GM23338 (cell line): ENCODE results near the gene ARX. TPM values are rescaled to one million over a fixed set of nuclear protein-coding genes. Genes with fewer than 3 reads are reported as not detected.

Source experiments
- ATAC-seq: fragments of 200-7000 bp; cut with Tn5 transposase; 3 replicates; pipeline ENCODE4 v1.9.1; 2020
- DNase-seq: peaks from one replicate; pipeline ENCODE4 v3.0.0-alpha.2; 2015; ENCODE audit warnings: low spot score
- H2AFZ ChIP-seq: fragments of 200-600 bp; sonication (generic); 2 replicates; pipeline ENCODE4 v1.8.0; 2016; ENCODE audit warnings: antibody characterized with exemption, mild to moderate bottlenecking, moderate library complexity
- H3F3A ChIP-seq: fragments of 200-600 bp; sonication (generic); replicated peaks from 2 replicates; pipeline ENCODE4 v1.8.0; 2017; ENCODE audit warnings: antibody characterized with exemption, mixed run types, low read depth
- H3K27ac ChIP-seq: fragments of 200-600 bp; sonication (generic); 2 replicates; pipeline ENCODE4 v1.6.1; 2016; ENCODE audit warnings: low read depth
- H3K27me3 ChIP-seq: fragments of 200-600 bp; sonication (generic); 2 replicates; pipeline ENCODE4 v1.8.0; 2016; ENCODE audit warnings: mild to moderate bottlenecking, mixed run types, moderate library complexity; ENCODE audit not compliant: insufficient read depth
- H3K36me3 ChIP-seq: fragments of 200-600 bp; sonication (generic); 2 replicates; pipeline ENCODE4 v1.8.0; 2016; ENCODE audit warnings: mild to moderate bottlenecking; ENCODE audit not compliant: insufficient read depth
- H3K4me1 ChIP-seq: fragments of 200-600 bp; sonication (generic); 2 replicates; pipeline ENCODE4 v1.8.0; 2016; ENCODE audit warnings: mild to moderate bottlenecking, moderate library complexity; ENCODE audit not compliant: insufficient read depth
- H3K4me2 ChIP-seq: fragments of 200-600 bp; sonication (generic); 2 replicates; pipeline ENCODE4 v1.7.1; 2017; ENCODE audit warnings: mixed run types
- H3K4me3 ChIP-seq: fragments of 200-600 bp; sonication (generic); 2 replicates; pipeline ENCODE4 v1.6.1; 2016; ENCODE audit warnings: mixed run types
- H3K79me2 ChIP-seq: fragments of 200-600 bp; sonication (generic); replicated peaks from 2 replicates; pipeline ENCODE4 v1.8.0; 2017; ENCODE audit warnings: mild to moderate bottlenecking; ENCODE audit not compliant: insufficient read depth
- H3K9me2 ChIP-seq: fragments of 200-600 bp; sonication (generic); 2 replicates; pipeline ENCODE4 v1.8.0; 2017; ENCODE audit not compliant: insufficient read depth
- H4K20me1 ChIP-seq: fragments of 200-600 bp; sonication (generic); replicated peaks from 2 replicates; pipeline ENCODE4 v1.8.0; 2017; ENCODE audit warnings: mild to moderate bottlenecking; ENCODE audit not compliant: insufficient read depth
- H3K27ac Mint-ChIP-seq: 2 replicates; pipeline ENCODE4 v1.8.0; 2020; ENCODE audit warnings: inconsistent platforms, mild to moderate bottlenecking, moderate library complexity, mixed read lengths
- H3K27me3 Mint-ChIP-seq: 3 replicates; pipeline ENCODE4 v1.8.0; 2022; ENCODE audit warnings: low read depth, mild to moderate bottlenecking, moderate library complexity, mixed read lengths, inconsistent platforms; ENCODE audit not compliant: insufficient read depth, poor library complexity
- H3K36me3 Mint-ChIP-seq: 3 replicates; pipeline ENCODE4 v1.8.0; 2021; ENCODE audit warnings: low read depth, mild to moderate bottlenecking, inconsistent platforms, moderate library complexity, mixed read lengths
- H3K4me1 Mint-ChIP-seq: 3 replicates; pipeline ENCODE4 v1.8.0; 2020; ENCODE audit warnings: mild to moderate bottlenecking, inconsistent platforms, mixed read lengths
- H3K4me3 Mint-ChIP-seq: 3 replicates; pipeline ENCODE4 v1.8.0; 2021; ENCODE audit warnings: moderate library complexity, mild to moderate bottlenecking, inconsistent platforms, mixed read lengths
- H3K9me3 Mint-ChIP-seq: 3 replicates; pipeline ENCODE4 v1.8.0; 2020; ENCODE audit warnings: moderate library complexity, mild to moderate bottlenecking, inconsistent platforms, mixed read lengths
- CREB1 ChIP-seq: fragments of 250-450 bp; sonication (Bioruptor Pico); IDR thresholded peaks from 2 replicates; pipeline ENCODE4 v1.5.0; 2020; ENCODE audit warnings: low read depth, mild to moderate bottlenecking, moderate library complexity
- EZH2 ChIP-seq: fragments of 200-600 bp; sonication (generic); IDR thresholded peaks from one replicate; pipeline ENCODE4 v1.8.0; 2017; ENCODE audit warnings: antibody characterized with exemption, mild to moderate bottlenecking, low read depth; ENCODE audit not compliant: unreplicated experiment
- EZH2phosphoT487 ChIP-seq: fragments of 200-600 bp; sonication (generic); IDR thresholded peaks from one replicate; pipeline ENCODE4 v1.8.1; 2018; ENCODE audit warnings: antibody characterized with exemption; ENCODE audit not compliant: unreplicated experiment
- NANOG ChIP-seq: IDR thresholded peaks from 2 replicates; pipeline ENCODE4 v1.6.1; 2016; ENCODE audit warnings: antibody characterized with exemption, borderline replicate concordance
- POLR2AphosphoS5 ChIP-seq: IDR thresholded peaks from 2 replicates; pipeline ENCODE4 v1.6.1; 2016; ENCODE audit warnings: antibody characterized with exemption, low read depth
- STAT1 ChIP-seq: IDR thresholded peaks from one replicate; pipeline ENCODE4 v1.6.1; 2016; ENCODE audit warnings: antibody characterized with exemption; ENCODE audit not compliant: unreplicated experiment
- ZNF114 ChIP-seq: fragments of 250-450 bp; sonication (Bioruptor Pico); IDR thresholded peaks from 2 replicates; pipeline ENCODE4 v1.5.0; 2020; ENCODE audit warnings: mild to moderate bottlenecking, moderate library complexity
- ZNF331 ChIP-seq: fragments of 250-450 bp; sonication (Bioruptor Pico); IDR thresholded peaks from 2 replicates; pipeline ENCODE4 v1.5.0; 2020; ENCODE audit warnings: low read depth, mild to moderate bottlenecking, moderate library complexity
- polyA plus RNA-seq: library from polyadenylated mRNA; unstranded; fragments of >200 nt; fragmentation: Nextera tagmentation; extraction: Ambion mirVana; gene quantifications from 2 replicates; pipeline ENCODE4 v1.2.1, GENCODE V29; 2016
- total RNA-seq: library from RNA; depleted of rRNA; stranded (reverse); fragments of >200 nt; shearing (Covaris generic); gene quantifications from 2 replicates; pipeline ENCODE4 v1.2.3, GENCODE V29; 2014
- TF ChIP-seq, protein P1 (sequence below): fragments of 250-450 bp; sonication (Bioruptor Pico); IDR thresholded peaks from 2 replicates; pipeline ENCODE4 v1.5.0; 2020; ENCODE audit warnings: mild to moderate bottlenecking, moderate library complexity
- TF ChIP-seq, protein P2 (sequence below): IDR thresholded peaks from one replicate; pipeline ENCODE4 v1.6.1; 2018; ENCODE audit warnings: antibody characterized with exemption; ENCODE audit not compliant: unreplicated experiment
- TF ChIP-seq, protein P3 (sequence below), 2 experiments: fragments of 200-600 bp in 1 of 2; sonication (generic) in 1 of 2; conservative IDR thresholded peaks; 2 replicates each; pipeline versions ENCODE4 v1.5.1 to v1.6.1; 2016 to 2017; ENCODE audit warnings: antibody characterized with exemption in 2 of 2, low read depth in 2 of 2, mild to moderate bottlenecking in 2 of 2, moderate library complexity in 1 of 2

The ARX gene
- total and polyA plus RNA-seq, 2 experiments from 2014 or later = 0.13 TPM; not detected in 1

DNA sequence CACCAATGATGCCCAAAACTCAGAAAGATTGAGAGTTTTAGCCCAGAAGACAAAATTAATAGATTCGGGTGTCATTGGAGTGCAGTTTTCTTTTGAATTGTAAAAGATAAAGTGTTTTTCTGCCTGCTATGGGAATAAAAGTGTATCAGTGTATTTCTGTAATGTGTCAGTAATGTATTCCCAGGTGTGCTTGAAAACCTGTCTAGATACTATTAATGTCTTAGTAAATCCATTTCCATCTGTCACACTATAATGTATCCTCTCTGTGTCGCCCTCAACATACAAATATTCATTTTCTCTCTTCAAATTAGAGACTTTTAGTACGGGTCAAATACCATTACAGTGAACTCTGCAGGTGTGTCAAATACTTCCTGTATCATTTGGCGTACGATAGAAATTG, 43.5 kb upstream of the ARX start (continued):
- TF ChIP-seq ZNF331 = no peak
- TF ChIP-seq STAT1 = no peak
- no peak for TF ChIP-seq EZH2phosphoT487
- TF ChIP-seq, protein P1, sequence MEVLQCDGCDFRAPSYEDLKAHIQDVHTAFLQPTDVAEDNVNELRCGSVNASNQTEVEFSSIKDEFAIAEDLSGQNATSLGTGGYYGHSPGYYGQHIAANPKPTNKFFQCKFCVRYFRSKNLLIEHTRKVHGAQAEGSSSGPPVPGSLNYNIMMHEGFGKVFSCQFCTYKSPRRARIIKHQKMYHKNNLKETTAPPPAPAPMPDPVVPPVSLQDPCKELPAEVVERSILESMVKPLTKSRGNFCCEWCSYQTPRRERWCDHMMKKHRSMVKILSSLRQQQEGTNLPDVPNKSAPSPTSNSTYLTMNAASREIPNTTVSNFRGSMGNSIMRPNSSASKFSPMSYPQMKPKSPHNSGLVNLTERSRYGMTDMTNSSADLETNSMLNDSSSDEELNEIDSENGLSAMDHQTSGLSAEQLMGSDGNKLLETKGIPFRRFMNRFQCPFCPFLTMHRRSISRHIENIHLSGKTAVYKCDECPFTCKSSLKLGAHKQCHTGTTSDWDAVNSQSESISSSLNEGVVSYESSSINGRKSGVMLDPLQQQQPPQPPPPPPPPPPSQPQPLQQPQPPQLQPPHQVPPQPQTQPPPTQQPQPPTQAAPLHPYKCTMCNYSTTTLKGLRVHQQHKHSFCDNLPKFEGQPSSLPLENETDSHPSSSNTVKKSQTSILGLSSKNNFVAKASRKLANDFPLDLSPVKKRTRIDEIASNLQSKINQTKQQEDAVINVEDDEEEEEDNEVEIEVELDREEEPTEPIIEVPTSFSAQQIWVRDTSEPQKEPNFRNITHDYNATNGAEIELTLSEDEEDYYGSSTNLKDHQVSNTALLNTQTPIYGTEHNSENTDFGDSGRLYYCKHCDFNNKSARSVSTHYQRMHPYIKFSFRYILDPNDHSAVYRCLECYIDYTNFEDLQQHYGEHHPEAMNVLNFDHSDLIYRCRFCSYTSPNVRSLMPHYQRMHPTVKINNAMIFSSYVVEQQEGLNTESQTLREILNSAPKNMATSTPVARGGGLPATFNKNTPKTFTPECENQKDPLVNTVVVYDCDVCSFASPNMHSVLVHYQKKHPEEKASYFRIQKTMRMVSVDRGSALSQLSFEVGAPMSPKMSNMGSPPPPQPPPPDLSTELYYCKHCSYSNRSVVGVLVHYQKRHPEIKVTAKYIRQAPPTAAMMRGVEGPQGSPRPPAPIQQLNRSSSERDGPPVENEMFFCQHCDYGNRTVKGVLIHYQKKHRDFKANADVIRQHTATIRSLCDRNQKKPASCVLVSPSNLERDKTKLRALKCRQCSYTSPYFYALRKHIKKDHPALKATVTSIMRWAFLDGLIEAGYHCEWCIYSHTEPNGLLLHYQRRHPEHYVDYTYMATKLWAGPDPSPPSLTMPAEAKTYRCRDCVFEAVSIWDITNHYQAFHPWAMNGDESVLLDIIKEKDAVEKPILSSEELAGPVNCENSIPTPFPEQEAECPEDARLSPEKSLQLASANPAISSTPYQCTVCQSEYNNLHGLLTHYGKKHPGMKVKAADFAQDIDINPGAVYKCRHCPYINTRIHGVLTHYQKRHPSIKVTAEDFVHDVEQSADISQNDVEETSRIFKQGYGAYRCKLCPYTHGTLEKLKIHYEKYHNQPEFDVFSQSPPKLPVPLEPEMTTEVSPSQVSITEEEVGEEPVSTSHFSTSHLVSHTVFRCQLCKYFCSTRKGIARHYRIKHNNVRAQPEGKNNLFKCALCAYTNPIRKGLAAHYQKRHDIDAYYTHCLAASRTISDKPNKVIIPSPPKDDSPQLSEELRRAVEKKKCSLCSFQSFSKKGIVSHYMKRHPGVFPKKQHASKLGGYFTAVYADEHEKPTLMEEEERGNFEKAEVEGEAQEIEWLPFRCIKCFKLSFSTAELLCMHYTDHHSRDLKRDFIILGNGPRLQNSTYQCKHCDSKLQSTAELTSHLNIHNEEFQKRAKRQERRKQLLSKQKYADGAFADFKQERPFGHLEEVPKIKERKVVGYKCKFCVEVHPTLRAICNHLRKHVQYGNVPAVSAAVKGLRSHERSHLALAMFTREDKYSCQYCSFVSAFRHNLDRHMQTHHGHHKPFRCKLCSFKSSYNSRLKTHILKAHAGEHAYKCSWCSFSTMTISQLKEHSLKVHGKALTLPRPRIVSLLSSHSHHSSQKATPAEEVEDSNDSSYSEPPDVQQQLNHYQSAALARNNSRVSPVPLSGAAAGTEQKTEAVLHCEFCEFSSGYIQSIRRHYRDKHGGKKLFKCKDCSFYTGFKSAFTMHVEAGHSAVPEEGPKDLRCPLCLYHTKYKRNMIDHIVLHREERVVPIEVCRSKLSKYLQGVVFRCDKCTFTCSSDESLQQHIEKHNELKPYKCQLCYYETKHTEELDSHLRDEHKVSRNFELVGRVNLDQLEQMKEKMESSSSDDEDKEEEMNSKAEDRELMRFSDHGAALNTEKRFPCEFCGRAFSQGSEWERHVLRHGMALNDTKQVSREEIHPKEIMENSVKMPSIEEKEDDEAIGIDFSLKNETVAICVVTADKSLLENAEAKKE (CRISPR knock-in tag) = no peak
- TF ChIP-seq POLR2AphosphoS5 = no peak
- TF ChIP-seq CREB1 = no peak

DNA sequence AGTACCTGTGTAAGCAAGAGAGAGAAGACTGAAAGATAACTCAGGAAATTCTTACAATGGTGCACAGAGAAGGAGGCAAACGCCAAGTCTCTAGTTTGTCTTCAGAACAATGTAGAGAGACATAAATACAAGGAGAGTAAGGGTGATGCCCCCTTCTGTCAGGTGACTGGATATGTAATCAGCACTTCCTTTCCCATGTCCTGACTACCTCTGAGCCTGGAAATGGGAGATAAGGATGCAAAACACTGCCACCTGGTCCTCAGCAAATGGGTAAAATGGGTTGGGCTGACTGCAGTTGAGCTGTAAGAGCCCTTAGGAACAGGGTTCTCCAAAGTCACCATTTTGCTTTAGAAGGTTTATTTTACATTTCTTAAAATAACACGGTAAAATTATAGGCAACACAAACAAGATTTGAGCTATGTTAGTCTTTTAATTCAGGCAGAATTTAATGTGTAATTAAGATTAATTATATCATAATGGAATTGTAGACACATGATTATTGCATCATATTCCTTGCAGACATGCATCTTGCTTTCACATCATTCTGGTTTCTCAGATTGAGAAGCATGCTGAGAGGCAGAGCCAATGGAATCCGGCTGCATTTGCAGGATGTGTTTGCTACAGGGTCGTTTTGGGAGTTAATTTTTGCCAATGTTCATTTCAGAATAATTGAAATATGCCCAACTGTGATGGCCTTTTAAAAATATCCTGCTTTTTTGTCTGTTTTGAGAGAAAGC, 37.2 kb upstream of the ARX start:
- Histone ChIP-seq H3F3A (no peaks in the 10 kb centered on the region), H3K4me3 (no peak overlapping the region), H3K4me2 (no peak overlapping the region), H3K36me3 (no peaks in the 10 kb centered on the region), H3K79me2 (no peaks in the 10 kb centered on the region), H3K27ac (peak overlapping the region; percentile 80), H4K20me1 (no peaks in the 10 kb centered on the region), H3K4me1 (peaks cover 35% of the 10 kb centered on the region), H2AFZ (no peak overlapping the region), H3K9me2 (no peaks in the 10 kb centered on the region), H3K27me3 (no peaks in the 10 kb centered on the region)
- ATAC-seq (no peak), DNase-seq (peak; percentile 21)
- peaks cover 5% of the 10 kb centered on the region; the same call in 2 of the 3 replicates for H3K9me3 Mint-ChIP-seq
- H3K27ac Mint-ChIP-seq = no peak overlapping the region
- peaks cover 37% of the 10 kb centered on the region for H3K4me1 Mint-ChIP-seq
- no peaks in the 10 kb centered on the region for H3K27me3 Mint-ChIP-seq
- peaks cover 8% of the 10 kb centered on the region; the same call in 2 of the 3 replicates for H3K36me3 Mint-ChIP-seq
- H3K4me3 Mint-ChIP-seq = no peak overlapping the region
- TF ChIP-seq, protein P2, sequence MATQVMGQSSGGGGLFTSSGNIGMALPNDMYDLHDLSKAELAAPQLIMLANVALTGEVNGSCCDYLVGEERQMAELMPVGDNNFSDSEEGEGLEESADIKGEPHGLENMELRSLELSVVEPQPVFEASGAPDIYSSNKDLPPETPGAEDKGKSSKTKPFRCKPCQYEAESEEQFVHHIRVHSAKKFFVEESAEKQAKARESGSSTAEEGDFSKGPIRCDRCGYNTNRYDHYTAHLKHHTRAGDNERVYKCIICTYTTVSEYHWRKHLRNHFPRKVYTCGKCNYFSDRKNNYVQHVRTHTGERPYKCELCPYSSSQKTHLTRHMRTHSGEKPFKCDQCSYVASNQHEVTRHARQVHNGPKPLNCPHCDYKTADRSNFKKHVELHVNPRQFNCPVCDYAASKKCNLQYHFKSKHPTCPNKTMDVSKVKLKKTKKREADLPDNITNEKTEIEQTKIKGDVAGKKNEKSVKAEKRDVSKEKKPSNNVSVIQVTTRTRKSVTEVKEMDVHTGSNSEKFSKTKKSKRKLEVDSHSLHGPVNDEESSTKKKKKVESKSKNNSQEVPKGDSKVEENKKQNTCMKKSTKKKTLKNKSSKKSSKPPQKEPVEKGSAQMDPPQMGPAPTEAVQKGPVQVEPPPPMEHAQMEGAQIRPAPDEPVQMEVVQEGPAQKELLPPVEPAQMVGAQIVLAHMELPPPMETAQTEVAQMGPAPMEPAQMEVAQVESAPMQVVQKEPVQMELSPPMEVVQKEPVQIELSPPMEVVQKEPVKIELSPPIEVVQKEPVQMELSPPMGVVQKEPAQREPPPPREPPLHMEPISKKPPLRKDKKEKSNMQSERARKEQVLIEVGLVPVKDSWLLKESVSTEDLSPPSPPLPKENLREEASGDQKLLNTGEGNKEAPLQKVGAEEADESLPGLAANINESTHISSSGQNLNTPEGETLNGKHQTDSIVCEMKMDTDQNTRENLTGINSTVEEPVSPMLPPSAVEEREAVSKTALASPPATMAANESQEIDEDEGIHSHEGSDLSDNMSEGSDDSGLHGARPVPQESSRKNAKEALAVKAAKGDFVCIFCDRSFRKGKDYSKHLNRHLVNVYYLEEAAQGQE = no peak
- TF ChIP-seq, protein P3, sequence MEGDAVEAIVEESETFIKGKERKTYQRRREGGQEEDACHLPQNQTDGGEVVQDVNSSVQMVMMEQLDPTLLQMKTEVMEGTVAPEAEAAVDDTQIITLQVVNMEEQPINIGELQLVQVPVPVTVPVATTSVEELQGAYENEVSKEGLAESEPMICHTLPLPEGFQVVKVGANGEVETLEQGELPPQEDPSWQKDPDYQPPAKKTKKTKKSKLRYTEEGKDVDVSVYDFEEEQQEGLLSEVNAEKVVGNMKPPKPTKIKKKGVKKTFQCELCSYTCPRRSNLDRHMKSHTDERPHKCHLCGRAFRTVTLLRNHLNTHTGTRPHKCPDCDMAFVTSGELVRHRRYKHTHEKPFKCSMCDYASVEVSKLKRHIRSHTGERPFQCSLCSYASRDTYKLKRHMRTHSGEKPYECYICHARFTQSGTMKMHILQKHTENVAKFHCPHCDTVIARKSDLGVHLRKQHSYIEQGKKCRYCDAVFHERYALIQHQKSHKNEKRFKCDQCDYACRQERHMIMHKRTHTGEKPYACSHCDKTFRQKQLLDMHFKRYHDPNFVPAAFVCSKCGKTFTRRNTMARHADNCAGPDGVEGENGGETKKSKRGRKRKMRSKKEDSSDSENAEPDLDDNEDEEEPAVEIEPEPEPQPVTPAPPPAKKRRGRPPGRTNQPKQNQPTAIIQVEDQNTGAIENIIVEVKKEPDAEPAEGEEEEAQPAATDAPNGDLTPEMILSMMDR (conservative IDR thresholded peaks at IDR 0.05; ENCODE audit: low read depth in 2 of 2) = 0 out of 4 replicates have a peak, but pooled peaks of 1 of the 2 experiments have one; percentile 7
- no peak for TF ChIP-seq ZNF114 (CRISPR knock-in tag)
- no peak for TF ChIP-seq EZH2phosphoT487
- TF ChIP-seq EZH2 = no peak
- TF ChIP-seq NANOG = no peak
